OCI-LY1 (cell line): ENCODE results near the gene PDE8A.

Experiments
- H2AFZ ChIP-seq: fragments of 200-600 bp; sonication (generic), shearing (Covaris generic); 2 replicates; pipeline ENCODE4 v1.6.0; 2014; ENCODE audit warnings: antibody characterized with exemption, mild to moderate bottlenecking, low read length
- H3F3A ChIP-seq: fragments of 200-600 bp; sonication (generic), shearing (Covaris generic); 2 replicates; pipeline ENCODE4 v1.6.0; 2014; ENCODE audit warnings: mild to moderate bottlenecking, antibody characterized with exemption, low read length, moderate library complexity; ENCODE audit not compliant: insufficient read depth
- H3K27ac ChIP-seq: fragments of 200-600 bp; sonication (generic); 2 replicates; pipeline ENCODE4 v1.5.1; 2014; ENCODE audit warnings: low read length, mixed run types, mild to moderate bottlenecking, low read depth; ENCODE audit not compliant: poor library complexity, severe bottlenecking
- H3K27me3 ChIP-seq: fragments of 200-600 bp; sonication (generic); 2 replicates; pipeline ENCODE4 v1.6.0; 2014; ENCODE audit warnings: antibody characterized with exemption, mild to moderate bottlenecking, low read length, moderate library complexity; ENCODE audit not compliant: insufficient read depth
- H3K36me3 ChIP-seq: fragments of 200-600 bp; sonication (generic); 2 replicates; pipeline ENCODE4 v1.6.1; 2014; ENCODE audit warnings: mild to moderate bottlenecking, antibody characterized with exemption, low read length, moderate library complexity, mixed read lengths; ENCODE audit not compliant: insufficient read depth
- H3K4me1 ChIP-seq: fragments of 200-600 bp; sonication (generic); 2 replicates; pipeline ENCODE4 v1.5.1; 2014; ENCODE audit warnings: mild to moderate bottlenecking, low read length, moderate library complexity; ENCODE audit not compliant: insufficient read depth, severe bottlenecking
- H3K4me2 ChIP-seq: fragments of 200-600 bp; sonication (generic), shearing (Covaris generic); 2 replicates; pipeline ENCODE4 v1.6.1; 2014; ENCODE audit warnings: low read length
- H3K4me3 ChIP-seq: fragments of 200-600 bp; sonication (generic); 2 replicates; pipeline ENCODE4 v1.5.1; 2014; ENCODE audit warnings: low read length, low read depth, mild to moderate bottlenecking, mixed read lengths; ENCODE audit not compliant: poor library complexity, severe bottlenecking
- H3K79me2 ChIP-seq: fragments of 200-600 bp; shearing (Covaris generic); 2 replicates; pipeline ENCODE4 v1.6.1; 2016; ENCODE audit warnings: mixed run types, low read length, mixed read lengths; ENCODE audit not compliant: insufficient read depth
- H3K9ac ChIP-seq: fragments of 200-600 bp; sonication (generic), shearing (Covaris generic); 2 replicates; pipeline ENCODE4 v1.6.1; 2014; ENCODE audit warnings: mild to moderate bottlenecking, low read length, mixed read lengths
- H3K9me2 ChIP-seq: fragments of 200-600 bp; sonication (generic), shearing (Covaris generic); 2 replicates; pipeline ENCODE4 v1.6.1; 2014; ENCODE audit warnings: low read depth, mild to moderate bottlenecking, low read length, mixed read lengths
- H3K9me3 ChIP-seq: fragments of 200-600 bp; shearing (Covaris generic); 2 replicates; pipeline ENCODE4 v1.6.1; 2014; ENCODE audit warnings: low read length, mixed read lengths
- H4K20me1 ChIP-seq: fragments of 200-600 bp; sonication (generic), shearing (Covaris generic); 2 replicates; pipeline ENCODE4 v1.6.0; 2016; ENCODE audit warnings: mild to moderate bottlenecking, low read length; ENCODE audit not compliant: insufficient read depth
- EZH2 ChIP-seq: fragments of 200-600 bp; sonication (generic), shearing (Covaris generic); IDR thresholded peaks from 2 replicates; pipeline ENCODE4 v1.8.0; 2017; ENCODE audit warnings: borderline replicate concordance, mixed run types, mild to moderate bottlenecking, antibody characterized with exemption, low read length, moderate library complexity, mixed read lengths
- TF ChIP-seq, protein P1 (sequence below): fragments of 200-600 bp; sonication (generic), shearing (Covaris generic); IDR thresholded peaks from 2 replicates; pipeline ENCODE4 v1.5.1; 2017; ENCODE audit warnings: mild to moderate bottlenecking, antibody characterized with exemption, low read length, moderate library complexity, mixed read lengths

PDE8A gene

DNA sequence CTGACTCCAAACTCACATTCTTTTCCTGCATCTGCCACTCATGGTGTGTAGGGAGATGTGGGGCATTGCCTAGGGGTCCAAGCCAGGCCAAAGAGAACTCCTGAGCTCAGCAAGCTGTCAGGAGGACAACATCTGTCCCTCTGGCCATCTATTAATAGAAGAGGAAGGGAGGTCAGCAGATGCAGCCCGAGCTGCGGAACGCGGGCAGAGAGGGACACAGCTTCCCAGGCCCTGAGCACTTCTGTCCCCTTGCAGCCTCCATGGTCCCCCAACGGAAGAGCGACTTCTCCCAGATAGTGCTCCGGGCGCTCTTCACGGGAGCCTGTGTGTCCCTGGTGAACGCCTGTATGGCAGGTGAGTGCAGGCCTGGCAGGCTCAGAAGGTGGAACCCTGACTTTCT, 37.3 kb upstream of the PDE8A start:
- Histone ChIP-seq H2AFZ (no peak overlapping the region), H3F3A (no peaks in the 10 kb centered on the region), H3K36me3 (no peaks in the 10 kb centered on the region), H4K20me1 (no peaks in the 10 kb centered on the region), H3K4me2 (no peak overlapping the region), H3K79me2 (no peaks in the 10 kb centered on the region), H3K27me3 (peaks cover 2% of the 10 kb centered on the region; the same call in 1 of the 2 replicates), H3K27ac (no peak overlapping the region), H3K4me1 (no peaks in the 10 kb centered on the region), H3K9me2 (no peaks in the 10 kb centered on the region), H3K4me3 (no peak overlapping the region), H3K9me3 (no peaks in the 10 kb centered on the region), H3K9ac (no peak overlapping the region)
- no peak for TF ChIP-seq EZH2
- TF ChIP-seq, protein P1, sequence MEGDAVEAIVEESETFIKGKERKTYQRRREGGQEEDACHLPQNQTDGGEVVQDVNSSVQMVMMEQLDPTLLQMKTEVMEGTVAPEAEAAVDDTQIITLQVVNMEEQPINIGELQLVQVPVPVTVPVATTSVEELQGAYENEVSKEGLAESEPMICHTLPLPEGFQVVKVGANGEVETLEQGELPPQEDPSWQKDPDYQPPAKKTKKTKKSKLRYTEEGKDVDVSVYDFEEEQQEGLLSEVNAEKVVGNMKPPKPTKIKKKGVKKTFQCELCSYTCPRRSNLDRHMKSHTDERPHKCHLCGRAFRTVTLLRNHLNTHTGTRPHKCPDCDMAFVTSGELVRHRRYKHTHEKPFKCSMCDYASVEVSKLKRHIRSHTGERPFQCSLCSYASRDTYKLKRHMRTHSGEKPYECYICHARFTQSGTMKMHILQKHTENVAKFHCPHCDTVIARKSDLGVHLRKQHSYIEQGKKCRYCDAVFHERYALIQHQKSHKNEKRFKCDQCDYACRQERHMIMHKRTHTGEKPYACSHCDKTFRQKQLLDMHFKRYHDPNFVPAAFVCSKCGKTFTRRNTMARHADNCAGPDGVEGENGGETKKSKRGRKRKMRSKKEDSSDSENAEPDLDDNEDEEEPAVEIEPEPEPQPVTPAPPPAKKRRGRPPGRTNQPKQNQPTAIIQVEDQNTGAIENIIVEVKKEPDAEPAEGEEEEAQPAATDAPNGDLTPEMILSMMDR: no peak

DNA sequence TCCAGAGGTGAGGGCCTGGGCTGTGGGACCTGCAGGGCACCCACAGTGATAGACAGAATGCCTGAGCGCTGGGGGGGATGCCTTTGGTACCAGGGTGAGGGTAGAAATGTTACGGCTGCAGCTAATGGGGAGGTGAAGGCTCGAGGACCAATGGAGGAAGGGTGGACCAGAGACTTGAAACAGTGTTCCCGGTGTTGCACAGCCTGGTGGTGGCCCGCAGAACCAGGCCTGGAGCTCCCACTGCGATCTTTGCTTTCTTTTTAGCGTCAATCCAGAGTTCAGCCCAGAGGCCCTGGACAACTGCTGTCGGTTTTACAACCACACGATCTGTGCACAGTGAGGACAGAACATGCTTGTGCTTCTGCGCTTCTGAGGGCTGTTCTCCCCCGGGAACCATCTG, 36.8 kb upstream of the PDE8A start:
- Histone ChIP-seq H3K4me3 (no peak overlapping the region), H3K79me2 (no peaks in the 10 kb centered on the region), H3F3A (no peaks in the 10 kb centered on the region), H3K36me3 (no peaks in the 10 kb centered on the region), H4K20me1 (no peaks in the 10 kb centered on the region), H3K27ac (no peak overlapping the region), H3K4me2 (no peak overlapping the region), H2AFZ (no peak overlapping the region), H3K27me3 (peaks cover 2% of the 10 kb centered on the region; the same call in 1 of the 2 replicates), H3K9me2 (no peaks in the 10 kb centered on the region), H3K9ac (no peak overlapping the region), H3K9me3 (no peaks in the 10 kb centered on the region), H3K4me1 (no peaks in the 10 kb centered on the region)
- TF ChIP-seq EZH2: no peak
- TF ChIP-seq, protein P1: no peak

DNA sequence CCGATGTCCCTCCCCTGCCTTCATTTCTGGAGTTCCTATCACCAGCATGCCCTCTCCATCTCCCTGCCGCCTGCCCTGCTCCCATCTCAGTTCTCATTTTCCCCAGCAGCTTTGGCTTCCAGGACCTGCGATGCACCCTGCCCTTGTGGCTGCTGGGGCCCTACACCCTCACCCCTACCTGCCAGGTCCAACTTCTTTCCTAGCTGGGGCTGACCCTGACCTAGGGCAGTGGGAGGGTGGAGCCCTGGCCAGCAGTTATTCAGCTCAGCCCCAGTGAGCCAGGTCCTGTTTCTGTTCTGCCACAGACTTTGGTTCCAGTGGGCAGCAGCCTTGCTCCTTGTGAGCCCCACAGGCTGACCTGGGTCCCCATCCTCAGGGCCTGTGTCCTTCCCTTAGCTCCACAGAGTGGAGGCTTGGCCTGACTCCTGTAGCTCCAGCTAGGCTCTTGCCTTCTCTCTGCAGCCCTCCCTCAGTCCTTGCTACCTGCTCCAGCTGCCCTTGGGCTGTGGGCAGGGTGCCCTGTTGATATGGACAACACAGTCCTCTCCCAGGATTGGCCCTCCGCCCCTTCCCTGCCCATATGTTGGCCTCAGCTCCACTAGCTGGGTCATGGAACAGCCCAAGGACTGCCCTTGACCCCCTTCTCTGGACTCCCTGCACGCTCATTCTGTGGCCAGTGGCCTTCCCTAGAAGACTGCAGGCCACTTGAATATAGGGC, 34.7 kb upstream of the PDE8A start:
- TF ChIP-seq, protein P1: no peak
- no peak for TF ChIP-seq EZH2
- Histone ChIP-seq H3K4me3 (no peak overlapping the region), H3K4me1 (no peaks in the 10 kb centered on the region), H4K20me1 (no peaks in the 10 kb centered on the region), H3K9me3 (no peaks in the 10 kb centered on the region), H3K4me2 (no peak overlapping the region), H3K9me2 (no peaks in the 10 kb centered on the region), H3F3A (no peaks in the 10 kb centered on the region), H3K36me3 (no peaks in the 10 kb centered on the region), H3K27ac (no peak overlapping the region), H2AFZ (no peak overlapping the region), H3K27me3 (peaks cover 5% of the 10 kb centered on the region), H3K9ac (no peak overlapping the region), H3K79me2 (no peaks in the 10 kb centered on the region)
